Measurements from ENCODE around the gene FUBP1. TPM values are rescaled to one million over a fixed set of nuclear protein-coding genes. Genes with fewer than 3 reads are reported as not detected.
A peak's percentile ranks its signal among the peaks of the same experiment; 100 is the strongest.

Gene FUBP1
- polyA plus RNA-seq, 3 donors = 16.5 to 47.3 (median 16.5) TPM

- H3K9ac ChIP-seq (ENCODE audit: insufficient read depth, low read length, poor library complexity, severe bottlenecking) = no peak overlapping the region
- no peak overlapping the region for H2AFZ ChIP-seq (ENCODE audit: insufficient read depth, low read depth, low read length, poor library complexity, severe bottlenecking)
- no peaks in the 10 kb centered on the region for H3K36me3 Mint-ChIP-seq
- no peak overlapping the region for H3K27ac ChIP-seq (ENCODE audit: low read depth in 1 of 2, low read length in 2 of 2)
- no peak overlapping the region for H3K4me3 ChIP-seq (replicated peaks in 1 of 3; ENCODE audit: low read depth in 2 of 3, low read length in 3 of 3)
- H3K4me1 ChIP-seq (ENCODE audit: control insufficient read depth in 1 of 2, insufficient read depth in 2 of 2, low read length in 2 of 2) = peaks cover 9% of the 10 kb centered on the region in 2 donors
- H3K79me2 ChIP-seq (ENCODE audit: insufficient read depth, low read length) = no peaks in the 10 kb centered on the region
- peaks cover 12% of the 10 kb centered on the region for H3K4me1 Mint-ChIP-seq
- no peak for DNase-seq
- peaks cover 0 to 1% (median 0%) of the 10 kb centered on the region in 7 donors for H3K9me3 Mint-ChIP-seq
- H4K20me1 ChIP-seq (ENCODE audit: insufficient read depth, low read length) = no peaks in the 10 kb centered on the region
- H3K4me2 ChIP-seq (replicated peaks; ENCODE audit: extremely low read depth, low read length, poor library complexity, severe bottlenecking) = no peak overlapping the region
- TF ChIP-seq, protein P1, sequence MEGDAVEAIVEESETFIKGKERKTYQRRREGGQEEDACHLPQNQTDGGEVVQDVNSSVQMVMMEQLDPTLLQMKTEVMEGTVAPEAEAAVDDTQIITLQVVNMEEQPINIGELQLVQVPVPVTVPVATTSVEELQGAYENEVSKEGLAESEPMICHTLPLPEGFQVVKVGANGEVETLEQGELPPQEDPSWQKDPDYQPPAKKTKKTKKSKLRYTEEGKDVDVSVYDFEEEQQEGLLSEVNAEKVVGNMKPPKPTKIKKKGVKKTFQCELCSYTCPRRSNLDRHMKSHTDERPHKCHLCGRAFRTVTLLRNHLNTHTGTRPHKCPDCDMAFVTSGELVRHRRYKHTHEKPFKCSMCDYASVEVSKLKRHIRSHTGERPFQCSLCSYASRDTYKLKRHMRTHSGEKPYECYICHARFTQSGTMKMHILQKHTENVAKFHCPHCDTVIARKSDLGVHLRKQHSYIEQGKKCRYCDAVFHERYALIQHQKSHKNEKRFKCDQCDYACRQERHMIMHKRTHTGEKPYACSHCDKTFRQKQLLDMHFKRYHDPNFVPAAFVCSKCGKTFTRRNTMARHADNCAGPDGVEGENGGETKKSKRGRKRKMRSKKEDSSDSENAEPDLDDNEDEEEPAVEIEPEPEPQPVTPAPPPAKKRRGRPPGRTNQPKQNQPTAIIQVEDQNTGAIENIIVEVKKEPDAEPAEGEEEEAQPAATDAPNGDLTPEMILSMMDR (IDR thresholded peaks at IDR 0.05) = no peak
- 100% methylated on average over 2 of the region's 4 CpGs for WGBS (ENCODE audit: insufficient coverage)
- intact Hi-C loops (cut with micrococcal nuclease) = no loop called here
- no peak overlapping the region for H3K27ac Mint-ChIP-seq
- no peaks in the 10 kb centered on the region for H3K27me3 Mint-ChIP-seq (ENCODE audit: low read depth in 3 of 3)
- no peaks in the 10 kb centered on the region for H3K27me3 ChIP-seq (ENCODE audit: control insufficient read depth in 2 of 2, insufficient read depth in 2 of 2, low read length in 2 of 2)
- H3K36me3 ChIP-seq (replicated peaks in 1 of 2; ENCODE audit: control insufficient read depth in 1 of 2, insufficient read depth in 2 of 2, low read length in 2 of 2) = no peaks in the 10 kb centered on the region
- no peak overlapping the region for H3K4me3 Mint-ChIP-seq
- H3K9me3 ChIP-seq (replicated peaks in 1 of 2; ENCODE audit: control insufficient read depth in 1 of 2, insufficient read depth in 1 of 2, low read length in 2 of 2) = no peaks in the 10 kb centered on the region
These were observed 68.8 kb downstream of the FUBP1 start for GRCh38 chr1:77910116-77910515.

GRCh38 chr1:77906624-77907023, 72.2 kb downstream of the FUBP1 start:
- H3K27me3 ChIP-seq (ENCODE audit: control insufficient read depth in 2 of 2, insufficient read depth in 2 of 2, low read length in 2 of 2) = no peaks in the 10 kb centered on the region
- no peaks in the 10 kb centered on the region for H4K20me1 ChIP-seq (ENCODE audit: insufficient read depth, low read length)
- H3K4me1 ChIP-seq (ENCODE audit: control insufficient read depth in 1 of 2, insufficient read depth in 2 of 2, low read length in 2 of 2) = peaks cover 9% of the 10 kb centered on the region in 2 donors
- H3K9ac ChIP-seq (ENCODE audit: insufficient read depth, low read length, poor library complexity, severe bottlenecking) = no peak overlapping the region
- no peak overlapping the region for H3K27ac ChIP-seq (ENCODE audit: low read depth in 1 of 2, low read length in 2 of 2)
- intact Hi-C loops (cut with micrococcal nuclease) = no loop called here
- no peak overlapping the region for H3K4me3 ChIP-seq (replicated peaks in 1 of 3; ENCODE audit: low read depth in 2 of 3, low read length in 3 of 3)
- H3K27ac Mint-ChIP-seq = peak overlapping the region in 1 of 7 donors; percentile 16
- peaks cover 0 to 1% (median 0%) of the 10 kb centered on the region in 7 donors for H3K9me3 Mint-ChIP-seq
- no peak for DNase-seq
- no peak overlapping the region for H3K4me3 Mint-ChIP-seq
- no peaks in the 10 kb centered on the region for H3K79me2 ChIP-seq (ENCODE audit: insufficient read depth, low read length)
- no CpG with 5 or more reads among the region's 1 CpG for WGBS (ENCODE audit: insufficient coverage)
- no peaks in the 10 kb centered on the region for H3K27me3 Mint-ChIP-seq (ENCODE audit: low read depth in 3 of 3)
- H3K9me3 ChIP-seq (replicated peaks in 1 of 2; ENCODE audit: control insufficient read depth in 1 of 2, insufficient read depth in 1 of 2, low read length in 2 of 2) = no peaks in the 10 kb centered on the region
- TF ChIP-seq, protein P1 (IDR thresholded peaks at IDR 0.05) = no peak
- H3K36me3 ChIP-seq (replicated peaks in 1 of 2; ENCODE audit: control insufficient read depth in 1 of 2, insufficient read depth in 2 of 2, low read length in 2 of 2) = no peaks in the 10 kb centered on the region
- H3K4me1 Mint-ChIP-seq = peaks cover 12% of the 10 kb centered on the region
- no peak overlapping the region for H2AFZ ChIP-seq (ENCODE audit: insufficient read depth, low read depth, low read length, poor library complexity, severe bottlenecking)
- H3K36me3 Mint-ChIP-seq = no peaks in the 10 kb centered on the region
- no peak overlapping the region for H3K4me2 ChIP-seq (replicated peaks; ENCODE audit: extremely low read depth, low read length, poor library complexity, severe bottlenecking)
